K562 (cell line): ENCODE data around the gene ANO1. TPM values are rescaled to one million over a fixed set of nuclear protein-coding genes. Genes with fewer than 3 reads are reported as not detected.

ENCODE experiments used
- ATAC-seq: fragments of 200-7000 bp; cut with Tn5 transposase; 3 replicates; pipeline ENCODE4 v1.9.1; 2020; ENCODE audit warnings: moderate library complexity
- BruUV-seq: library from RNA; stranded (reverse); fragments of 400-500 nt; replicated peaks from 2 replicates; lab custom pipeline; 2021; lab: Mats Ljungman, UMichigan
- CTCF ChIA-PET: fragments of 300-600 bp; formaldehyde crosslinking; extraction: SDS; loops from one replicate; lab custom pipeline; 2021; ENCODE audit warnings: low intra/inter-chr PET ratio; lab: Yijun Ruan, JAX
- POLR2A ChIA-PET: fragments of 300-600, 350-650 bp; sonication (Branson Sonifier 250); formaldehyde crosslinking; extraction: SDS; loops from one replicate; lab custom pipeline; 2021; ENCODE audit warnings: antibody characterized with exemption, inconsistent platforms; lab: Yijun Ruan, JAX
- DNase-seq, 4 experiments: peaks; one replicate each; pipeline versions ENCODE4 v3.0.0 to v3.0.0-alpha.2; 2011 to 2018; ENCODE audit warnings: low spot score in 3 of 4, mixed read lengths in 3 of 4; ENCODE audit errors: extremely low read depth in 1 of 4
- FAIRE-seq: peaks from 2 replicates; lab custom pipeline; 2011; peaks lifted over from hg19 to GRCh38; lab: Jason Lieb, UNC
- H2AFZ ChIP-seq: 2 replicates; pipeline ENCODE4 v1.6.0; 2011; ENCODE audit warnings: low read depth, low read length, control low read depth, inconsistent platforms
- H3K27ac ChIP-seq: fragments of 200-600 bp; 3 replicates; pipeline ENCODE4 v1.8.0; 2011; ENCODE audit warnings: low read depth, mild to moderate bottlenecking, control low read depth, inconsistent platforms, low read length, moderate library complexity, mixed read lengths; ENCODE audit errors: extremely low read depth
- H3K27me3 ChIP-seq, 2 experiments: fragments of 300-600 bp in 1 of 2; 2 replicates in 1 of 2; 3 replicates in 1 of 2; pipeline versions ENCODE4 v1.6.0 to v1.8.0; 2011; ENCODE audit warnings: inconsistent platforms in 2 of 2, low read length in 2 of 2, mild to moderate bottlenecking in 1 of 2, mixed read lengths in 1 of 2, moderate library complexity in 1 of 2; ENCODE audit not compliant: control insufficient read depth in 2 of 2, insufficient read depth in 2 of 2
- H3K36me3 ChIP-seq: fragments of 300-600 bp; 3 replicates; pipeline ENCODE4 v1.8.0; 2011; ENCODE audit warnings: mild to moderate bottlenecking, low read length, inconsistent platforms; ENCODE audit not compliant: control insufficient read depth, insufficient read depth
- H3K4me1 ChIP-seq, 2 experiments: fragments of 200-600 bp in 1 of 2; replicated peaks in 1 of 2; 2 replicates in 1 of 2; 3 replicates in 1 of 2; pipeline versions ENCODE4 v1.5.1 to v1.8.0; 2011; ENCODE audit warnings: inconsistent platforms in 2 of 2, low read length in 2 of 2, mild to moderate bottlenecking in 1 of 2, mixed read lengths in 1 of 2, moderate library complexity in 1 of 2; ENCODE audit not compliant: control insufficient read depth in 2 of 2, insufficient read depth in 2 of 2
- H3K4me2 ChIP-seq: 2 replicates; pipeline ENCODE4 v1.6.1; 2011; ENCODE audit warnings: low read length, control low read depth, inconsistent platforms, mixed read lengths; ENCODE audit not compliant: insufficient read depth
- H3K4me3 ChIP-seq: fragments of 200-600 bp; sonication (generic), shearing (Covaris generic); 2 replicates; pipeline ENCODE4 v1.5.1; 2016; ENCODE audit warnings: control low read depth, inconsistent platforms
- H3K79me2 ChIP-seq: fragments of 200-600 bp; 3 replicates; pipeline ENCODE4 v1.8.0; 2011; ENCODE audit warnings: low read length, inconsistent platforms; ENCODE audit not compliant: control insufficient read depth, insufficient read depth
- H3K9ac ChIP-seq, 2 experiments: 2 replicates each; pipeline versions ENCODE4 v1.6.0 to v1.6.1; 2011; ENCODE audit warnings: low read depth in 2 of 2, low read length in 2 of 2, control low read depth in 1 of 2, inconsistent platforms in 1 of 2, mild to moderate bottlenecking in 1 of 2, mixed read lengths in 1 of 2; ENCODE audit not compliant: insufficient read depth in 1 of 2
- H3K9me1 ChIP-seq: one replicate; pipeline ENCODE4 v1.6.0; 2011; ENCODE audit warnings: inconsistent platforms, mild to moderate bottlenecking, low read length, moderate library complexity; ENCODE audit not compliant: control insufficient read depth, insufficient read depth
- H3K9me3 ChIP-seq: replicated peaks from 2 replicates; pipeline ENCODE4 v1.5.1; 2011; ENCODE audit warnings: low read depth, low read length, inconsistent platforms; ENCODE audit not compliant: control insufficient read depth, insufficient read depth
- H4K20me1 ChIP-seq: replicated peaks from 2 replicates; pipeline ENCODE4 v1.6.1; 2011; ENCODE audit warnings: low read length, inconsistent platforms, mixed read lengths; ENCODE audit not compliant: control insufficient read depth, insufficient read depth
- HES1 ChIP-seq: fragments of 450-650 bp; IDR thresholded peaks from 2 replicates; pipeline ENCODE4 v1.6.1; 2016; ENCODE audit warnings: low read depth, mild to moderate bottlenecking, moderate library complexity
- KDM5B ChIP-seq: fragments of 200-600 bp; sonication (generic); IDR thresholded peaks from 2 replicates; pipeline ENCODE4 v1.6.1; 2012; ENCODE audit warnings: low read depth, mild to moderate bottlenecking, moderate library complexity, low read length, control low read depth, inconsistent platforms; ENCODE audit not compliant: insufficient replicate concordance
- POLR2G ChIP-seq: fragments of 200-400 bp; formaldehyde crosslinking; IDR thresholded peaks from 2 replicates; pipeline ENCODE4 v1.6.1; 2017; ENCODE audit warnings: low read depth, mild to moderate bottlenecking, antibody characterized with exemption, low read length, moderate library complexity
- RNF2 ChIP-seq: sonication (generic); IDR thresholded peaks from 2 replicates; pipeline ENCODE4 v1.6.1; 2016
- ZNF41 ChIP-seq: fragments of 250-450 bp; sonication (Bioruptor Pico); conservative IDR thresholded peaks from 2 replicates; pipeline ENCODE4 v1.4.0; 2020; ENCODE audit warnings: mild to moderate bottlenecking
- WGBS: fragments of 100-300 bp; shearing (Covaris generic); methylation state at CpG from one replicate; pipeline ENCODE4 v1.1.6; 2016; ENCODE audit warnings: low coverage, mixed read lengths; ENCODE audit not compliant: insufficient coverage; ENCODE audit errors: missing lambda C conversion rate; 5-methylcytosine and 5-hydroxymethylcytosine counted together
- in situ Hi-C: fragments of 300-500 bp; cut with MboI; formaldehyde crosslinking; loops from 4 replicates; pipeline ENCODE4 v1.15.0; 2018; ENCODE audit warnings: inconsistent platforms, mixed read lengths
- intact Hi-C: fragments of 100-400 bp; cut with micrococcal nuclease; formaldehyde crosslinking; loops from 2 replicates; pipeline ENCODE4 v1.14.2; 2022
- polyA plus RNA-seq, 8 experiments: library from polyadenylated mRNA; depleted of rRNA in 4 of 8; stranded (reverse) in 5 of 8; unstranded in 3 of 8; fragments of >200 nt; fragmentation: Nextera tagmentation in 2 of 8; fragmentation: Illumina TruSeq in 1 of 8; extraction: Ambion mirVana in 2 of 8; extraction: Trizol in 1 of 8; gene quantifications; 2 replicates each; pipeline versions ENCODE4 v1.2.1 to v1.2.3, GENCODE V29; 2011 to 2014; ENCODE audit warnings: inconsistent platforms in 1 of 8, missing spikeins in 1 of 8
- total RNA-seq, 7 experiments: library from RNA; depleted of rRNA in 6 of 7; stranded (reverse); fragments of >200 nt in 6 of 7; fragmentation: Illumina TruSeq in 2 of 7; extraction: Trizol in 2 of 7; gene quantifications; 2 replicates each; pipeline versions ENCODE4 v1.2.1 to v1.2.3, GENCODE V29; 2011 to 2021; ENCODE audit warnings: low replicate concordance in 1 of 7
- TF ChIP-seq, protein P1 (sequence below), 2 experiments: fragments of 150-350 bp in 1 of 2; IDR thresholded peaks; 2 replicates each; pipeline ENCODE4 v1.6.1; 2012 to 2016; ENCODE audit warnings: low read depth in 2 of 2, low read length in 2 of 2, mild to moderate bottlenecking in 1 of 2, moderate library complexity in 1 of 2

ANO1 gene
- total and polyA plus RNA-seq, 9 of the 15 experiments (the other 6 are each of a cell fraction or from before 2014, with no cell fraction given): not detected

DNA sequence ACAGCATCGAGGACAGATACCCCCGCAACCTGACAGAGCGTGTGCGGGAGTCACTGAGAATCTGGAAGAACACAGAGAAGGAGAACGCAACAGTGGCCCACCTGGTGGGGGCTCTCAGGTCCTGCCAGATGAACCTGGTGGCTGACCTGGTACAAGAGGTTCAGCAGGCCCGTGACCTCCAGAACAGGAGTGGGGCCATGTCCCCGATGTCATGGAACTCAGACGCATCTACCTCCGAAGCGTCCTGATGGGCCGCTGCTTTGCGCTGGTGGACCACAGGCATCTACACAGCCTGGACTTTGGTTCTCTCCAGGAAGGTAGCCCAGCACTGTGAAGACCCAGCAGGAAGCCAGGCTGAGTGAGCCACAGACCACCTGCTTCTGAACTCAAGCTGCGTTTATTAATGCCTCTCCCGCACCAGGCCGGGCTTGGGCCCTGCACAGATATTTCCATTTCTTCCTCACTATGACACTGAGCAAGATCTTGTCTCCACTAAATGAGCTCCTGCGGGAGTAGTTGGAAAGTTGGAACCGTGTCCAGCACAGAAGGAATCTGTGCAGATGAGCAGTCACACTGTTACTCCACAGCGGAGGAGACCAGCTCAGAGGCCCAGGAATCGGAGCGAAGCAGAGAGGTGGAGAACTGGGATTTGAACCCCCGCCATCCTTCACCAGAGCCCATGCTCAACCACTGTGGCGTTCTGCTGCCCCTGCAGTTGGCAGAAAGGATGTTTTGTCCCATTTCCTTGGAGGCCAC is 128.3 kb downstream of the ANO1 start:
- H3K27ac ChIP-seq: no peak overlapping the region
- no peak overlapping the region for H3K4me2 ChIP-seq
- no peak for DNase-seq

More for the DNA sequence above, 128.3 kb downstream of the ANO1 start:
- in situ Hi-C loops: no loop called here
- Histone ChIP-seq H3K9me1 (peaks cover 7% of the 10 kb centered on the region), H3K36me3 (peaks cover 38% of the 10 kb centered on the region), H3K4me1 (peaks cover 15 to 37% of the 10 kb centered on the region in 2 experiments; a peak in 4 of 5 replicates), H3K9ac (0 out of 4 replicates have a peak overlapping the region, but pooled peaks of 1 of the 2 experiments have one; percentile 54), H3K27me3 (no peaks in the 10 kb centered on the region), H4K20me1 (peaks cover 32% of the 10 kb centered on the region), H3K9me3 (no peaks in the 10 kb centered on the region), H3K4me3 (no peak overlapping the region), H2AFZ (no peak overlapping the region), H3K79me2 (peaks cover 50% of the 10 kb centered on the region)
- BruUV-seq: no TSS peak
- ChIA-PET POLR2A (interaction anchor here (0.6 to 2.2 kb wide), 3 partner anchors 16 to 190 kb away, joined by 3 to 6 read pairs (median 3); no protein-coding TSS in a partner anchor), CTCF (no interaction called here)
- ATAC-seq: no peak
- TF ChIP-seq HES1 (no peak), RNF2 (no peak), POLR2G (peak; percentile 50; the same call in 1 of the 2 replicates), KDM5B (peak; percentile 22), ZNF41 (no peak)
- TF ChIP-seq, protein P1, sequence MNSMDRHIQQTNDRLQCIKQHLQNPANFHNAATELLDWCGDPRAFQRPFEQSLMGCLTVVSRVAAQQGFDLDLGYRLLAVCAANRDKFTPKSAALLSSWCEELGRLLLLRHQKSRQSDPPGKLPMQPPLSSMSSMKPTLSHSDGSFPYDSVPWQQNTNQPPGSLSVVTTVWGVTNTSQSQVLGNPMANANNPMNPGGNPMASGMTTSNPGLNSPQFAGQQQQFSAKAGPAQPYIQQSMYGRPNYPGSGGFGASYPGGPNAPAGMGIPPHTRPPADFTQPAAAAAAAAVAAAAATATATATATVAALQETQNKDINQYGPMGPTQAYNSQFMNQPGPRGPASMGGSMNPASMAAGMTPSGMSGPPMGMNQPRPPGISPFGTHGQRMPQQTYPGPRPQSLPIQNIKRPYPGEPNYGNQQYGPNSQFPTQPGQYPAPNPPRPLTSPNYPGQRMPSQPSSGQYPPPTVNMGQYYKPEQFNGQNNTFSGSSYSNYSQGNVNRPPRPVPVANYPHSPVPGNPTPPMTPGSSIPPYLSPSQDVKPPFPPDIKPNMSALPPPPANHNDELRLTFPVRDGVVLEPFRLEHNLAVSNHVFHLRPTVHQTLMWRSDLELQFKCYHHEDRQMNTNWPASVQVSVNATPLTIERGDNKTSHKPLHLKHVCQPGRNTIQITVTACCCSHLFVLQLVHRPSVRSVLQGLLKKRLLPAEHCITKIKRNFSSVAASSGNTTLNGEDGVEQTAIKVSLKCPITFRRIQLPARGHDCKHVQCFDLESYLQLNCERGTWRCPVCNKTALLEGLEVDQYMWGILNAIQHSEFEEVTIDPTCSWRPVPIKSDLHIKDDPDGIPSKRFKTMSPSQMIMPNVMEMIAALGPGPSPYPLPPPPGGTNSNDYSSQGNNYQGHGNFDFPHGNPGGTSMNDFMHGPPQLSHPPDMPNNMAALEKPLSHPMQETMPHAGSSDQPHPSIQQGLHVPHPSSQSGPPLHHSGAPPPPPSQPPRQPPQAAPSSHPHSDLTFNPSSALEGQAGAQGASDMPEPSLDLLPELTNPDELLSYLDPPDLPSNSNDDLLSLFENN (IDR thresholded peaks at IDR 0.05; ENCODE audit: low read depth in 2 of 2, low read length in 2 of 2): no peak
- intact Hi-C loops: loop anchor here (10.0 kb wide), 2 partner anchors 188 to 238 kb away; partner anchors contain the start of gene CTTN
- WGBS: 92% methylated on average over 17 of the region's 22 CpGs
- FAIRE-seq: no peak
